ENCODE results near the gene ACYP1. TPM values are rescaled to one million over a fixed set of nuclear protein-coding genes. Genes with fewer than 3 reads are reported as not detected.
A peak's percentile ranks its signal among the peaks of the same experiment; 100 is the strongest.

The ACYP1 gene
- total and polyA plus RNA-seq, 4 donors = 11.6 to 35.5 (median 16.8) TPM

DNA sequence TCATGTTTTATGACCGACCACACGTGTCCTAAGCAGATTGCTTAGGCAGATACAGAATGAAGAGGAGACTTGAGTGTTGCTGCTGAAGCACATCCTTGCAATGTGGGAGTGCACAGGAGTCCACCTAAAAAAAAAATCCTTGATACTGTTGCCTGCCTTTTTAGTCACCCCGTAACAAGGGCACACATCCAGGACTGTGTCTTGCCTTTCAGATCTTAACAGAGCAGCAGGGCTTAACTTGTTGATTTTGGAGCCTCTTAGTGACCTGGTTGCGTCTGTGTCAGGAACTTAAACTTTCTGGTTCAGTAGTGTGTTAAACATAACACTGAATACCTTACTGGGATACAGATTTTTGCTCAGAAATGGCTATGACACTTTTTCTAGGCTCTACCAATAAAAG, 54.6 kb downstream of the ACYP1 start:
- H3K27ac ChIP-seq (ENCODE audit: low read depth in 1 of 2, low read length in 1 of 2) = no peak overlapping the region
- DNase-seq (no peak), ATAC-seq (ENCODE audit: insufficient read depth, low FRiP score) (no peak)
- H3K4me1 ChIP-seq (ENCODE audit: control insufficient read depth in 5 of 5, insufficient read depth in 5 of 5, low read length in 5 of 5) = peaks cover 0 to 20% (median under 1%) of the 10 kb centered on the region in 5 donors
- no peak for TF ChIP-seq CTCF (IDR thresholded peaks at IDR 0.05; ENCODE audit: control extremely low read depth, extremely low read depth)
- H3K4me3 ChIP-seq = no peak overlapping the region
- 90 to 98% methylated on average over 4 of the region's 4 CpGs for WGBS, 2 donors
- H3K9ac ChIP-seq (ENCODE audit: insufficient read depth in 1 of 2, low read length in 2 of 2) = no peak overlapping the region
- H3K27me3 ChIP-seq (ENCODE audit: control insufficient read depth in 3 of 3, insufficient read depth in 3 of 3, low read length in 2 of 3) = no peaks in the 10 kb centered on the region
- H3K9me3 ChIP-seq (ENCODE audit: control insufficient read depth in 4 of 4, insufficient read depth in 3 of 4, low read length in 3 of 4) = no peaks in the 10 kb centered on the region
- H3K36me3 ChIP-seq (ENCODE audit: control insufficient read depth in 4 of 4, insufficient read depth in 4 of 4, low read length in 4 of 4) = peaks cover 26 to 63% (median 40%) of the 10 kb centered on the region in 4 donors

GRCh38 chr14:75005357-75005756, 58.5 kb downstream of the ACYP1 start:
- H3K4me1 ChIP-seq (ENCODE audit: control insufficient read depth in 5 of 5, insufficient read depth in 5 of 5, low read length in 5 of 5) = peaks cover 0 to 17% (median 10%) of the 10 kb centered on the region in 5 donors
- DNase-seq = no peak
- ATAC-seq (ENCODE audit: insufficient read depth, low FRiP score) = no peak
- no peaks in the 10 kb centered on the region for H3K27me3 ChIP-seq (ENCODE audit: control insufficient read depth in 3 of 3, insufficient read depth in 3 of 3, low read length in 2 of 3)
- H3K4me3 ChIP-seq = no peak overlapping the region
- no peaks in the 10 kb centered on the region for H3K9me3 ChIP-seq (ENCODE audit: control insufficient read depth in 4 of 4, insufficient read depth in 3 of 4, low read length in 3 of 4)
- no peak overlapping the region for H3K27ac ChIP-seq (ENCODE audit: low read depth in 1 of 2, low read length in 1 of 2)
- 91 to 97% methylated on average over 3 of the region's 3 CpGs for WGBS, 2 donors
- no peak for TF ChIP-seq CTCF (IDR thresholded peaks at IDR 0.05; ENCODE audit: control extremely low read depth, extremely low read depth)
- peaks cover 19 to 53% (median 39%) of the 10 kb centered on the region in 4 donors for H3K36me3 ChIP-seq (ENCODE audit: control insufficient read depth in 4 of 4, insufficient read depth in 4 of 4, low read length in 4 of 4)
- H3K9ac ChIP-seq (ENCODE audit: insufficient read depth in 1 of 2, low read length in 2 of 2) = no peak overlapping the region

GRCh38 chr14:75003250-75004027, 60.4 kb downstream of the ACYP1 start:
- DNase-seq (no peak), ATAC-seq (ENCODE audit: insufficient read depth, low FRiP score) (no peak)
- peak overlapping the region; percentile 2 to 79 for H3K9ac ChIP-seq (ENCODE audit: insufficient read depth in 1 of 2, low read length in 2 of 2)
- H3K9me3 ChIP-seq (ENCODE audit: control insufficient read depth in 4 of 4, insufficient read depth in 3 of 4, low read length in 3 of 4) = no peaks in the 10 kb centered on the region
- 9 to 12% methylated on average over 18 of the region's 18 CpGs for WGBS, 2 donors
- H3K4me1 ChIP-seq (ENCODE audit: control insufficient read depth in 5 of 5, insufficient read depth in 5 of 5, low read length in 5 of 5) = peaks cover 0 to 17% (median 10%) of the 10 kb centered on the region in 5 donors
- H3K4me3 ChIP-seq = peak overlapping the region; percentile 87
- H3K36me3 ChIP-seq (ENCODE audit: control insufficient read depth in 4 of 4, insufficient read depth in 4 of 4, low read length in 4 of 4) = peaks cover 9 to 36% (median 26%) of the 10 kb centered on the region in 4 donors
- no peak for TF ChIP-seq CTCF (IDR thresholded peaks at IDR 0.05; ENCODE audit: control extremely low read depth, extremely low read depth)
- H3K27ac ChIP-seq (ENCODE audit: low read depth in 1 of 2, low read length in 1 of 2) = peak overlapping the region; percentile 70 to 91
- no peaks in the 10 kb centered on the region for H3K27me3 ChIP-seq (ENCODE audit: control insufficient read depth in 3 of 3, insufficient read depth in 3 of 3, low read length in 2 of 3)

Small RNA genes within 50 kb of the gene (small RNA-seq; reads per million reads assigned to genes)
- gene RNU6-689P (ENCODE audit: low replicate concordance) = not detected

Other genes starting within 250 kb of the ACYP1 start
- gene PROX2, start 187.9 kb downstream of the ACYP1 start, total RNA-seq = under 1 TPM in 1 of 2 donors, not detected in 1; 0.09 TPM
- under 1 TPM in 1 of 2 donors, not detected in 1; 0.01 TPM for gene PROX2, start 187.9 kb downstream of the ACYP1 start, polyA plus RNA-seq
- gene DLST, start 182.1 kb downstream of the ACYP1 start, total RNA-seq = 10 to 100 TPM; 76.5 to 79.1 TPM
- 10 to 100 TPM; 37.3 to 62.4 TPM for gene DLST, start 182.1 kb downstream of the ACYP1 start, polyA plus RNA-seq
- 10 to 100 TPM in 1 of 2 donors, 1 to 10 TPM in 1; 2.2 to 13.0 TPM for gene RPS6KL1, start 140.8 kb downstream of the ACYP1 start, total RNA-seq
- gene RPS6KL1, start 140.8 kb downstream of the ACYP1 start, polyA plus RNA-seq = 1 to 10 TPM; 2.3 to 6.3 TPM
- 1 to 10 TPM; 4.9 to 8.7 TPM for gene PGF, start 108.4 kb downstream of the ACYP1 start, total RNA-seq
- 1 to 10 TPM; 3.0 to 10.0 TPM for gene PGF, start 108.4 kb downstream of the ACYP1 start, polyA plus RNA-seq
- 10 to 100 TPM; 34.7 to 35.4 TPM for gene EIF2B2, start 61.1 kb downstream of the ACYP1 start, total RNA-seq
- 10 to 100 TPM; 19.6 to 45.2 TPM for gene EIF2B2, start 61.1 kb downstream of the ACYP1 start, polyA plus RNA-seq
- gene MLH3, start 12.6 kb downstream of the ACYP1 start, total RNA-seq = 10 to 100 TPM; 21.7 to 60.6 TPM
- 10 to 100 TPM; 10.1 to 18.1 TPM for gene MLH3, start 12.6 kb downstream of the ACYP1 start, polyA plus RNA-seq
- 1 to 10 TPM; 5.6 to 6.7 TPM for gene ZC2HC1C, start 5.6 kb upstream of the ACYP1 start, total RNA-seq
- gene ZC2HC1C, start 5.6 kb upstream of the ACYP1 start, polyA plus RNA-seq = 1 to 10 TPM; 2.7 to 7.6 TPM
- 10 to 100 TPM; 74.1 to 76.3 TPM for gene NEK9, start 63.0 kb upstream of the ACYP1 start, total RNA-seq
- gene NEK9, start 63.0 kb upstream of the ACYP1 start, polyA plus RNA-seq = 10 to 100 TPM; 23.1 to 32.4 TPM
- gene TMED10, start 112.6 kb upstream of the ACYP1 start, total RNA-seq = 100 to 1,000 TPM; 217 to 398 TPM
- gene TMED10, start 112.6 kb upstream of the ACYP1 start, polyA plus RNA-seq = 100 to 1,000 TPM in 1 of 2 donors, 10 to 100 TPM in 1; 79.5 to 332 TPM
- 100 to 1,000 TPM in 1 of 2 donors, 10 to 100 TPM in 1; 63.7 to 123 TPM for gene FOS, start 214.8 kb upstream of the ACYP1 start, total RNA-seq
- gene FOS, start 214.8 kb upstream of the ACYP1 start, polyA plus RNA-seq = 100 to 1,000 TPM; 139 to 879 TPM

Measured in lung (tissue), 13 donors.